Measurements from ENCODE around the gene SLFN12L. TPM values are rescaled to one million over a fixed set of nuclear protein-coding genes. Genes with fewer than 3 reads are reported as not detected.

Gene SLFN12L
- total RNA-seq, 1 donor = 0.36 TPM

- no peak for TF ChIP-seq CTCF (IDR thresholded peaks at IDR 0.05; ENCODE audit: extremely low read depth, low read depth, low read length)
- Histone ChIP-seq H3K27me3 (ENCODE audit: insufficient read depth, low read length) (peaks cover 44% of the 10 kb centered on the region), H3K9me3 (ENCODE audit: low read depth, low read length) (peaks cover 2% of the 10 kb centered on the region), H3K4me3 (ENCODE audit: insufficient read depth, low read length) (no peak overlapping the region), H2AFZ (ENCODE audit: low read length) (no peak overlapping the region), H3K4me1 (ENCODE audit: insufficient read depth, low read length) (peaks cover 5% of the 10 kb centered on the region), H3K4me2 (ENCODE audit: insufficient read depth, low read length) (peak overlapping the region; percentile 86), H3K79me2 (ENCODE audit: insufficient read depth, low read length) (no peaks in the 10 kb centered on the region), H3K27ac (ENCODE audit: low read depth, low read length) (no peak overlapping the region), H3K36me3 (ENCODE audit: insufficient read depth, low read length) (no peaks in the 10 kb centered on the region), H4K20me1 (ENCODE audit: insufficient read depth, low read length) (no peaks in the 10 kb centered on the region)
- no peak for DNase-seq (ENCODE audit: insufficient read length, low spot score, missing footprints)
These were observed 90.0 kb downstream of the SLFN12L start for GRCh38 chr17:35447499-35447898.

GRCh38 chr17:35438433-35438832 lies 99.0 kb downstream of the SLFN12L start:
- Histone ChIP-seq H3K4me3 (ENCODE audit: insufficient read depth, low read length) (no peak overlapping the region), H3K4me2 (ENCODE audit: insufficient read depth, low read length) (no peak overlapping the region), H3K4me1 (ENCODE audit: insufficient read depth, low read length) (peaks cover 11% of the 10 kb centered on the region), H3K27ac (ENCODE audit: low read depth, low read length) (no peak overlapping the region), H3K79me2 (ENCODE audit: insufficient read depth, low read length) (no peaks in the 10 kb centered on the region), H3K27me3 (ENCODE audit: insufficient read depth, low read length) (peaks cover 1% of the 10 kb centered on the region), H4K20me1 (ENCODE audit: insufficient read depth, low read length) (no peaks in the 10 kb centered on the region), H3K9me3 (ENCODE audit: low read depth, low read length) (no peaks in the 10 kb centered on the region), H2AFZ (ENCODE audit: low read length) (no peak overlapping the region), H3K36me3 (ENCODE audit: insufficient read depth, low read length) (no peaks in the 10 kb centered on the region)
- no peak for TF ChIP-seq CTCF (IDR thresholded peaks at IDR 0.05; ENCODE audit: extremely low read depth, low read depth, low read length)
- no peak for DNase-seq (ENCODE audit: insufficient read length, low spot score, missing footprints)

- Histone ChIP-seq H3K79me2 (ENCODE audit: insufficient read depth, low read length) (peaks cover 37% of the 10 kb centered on the region), H3K4me1 (ENCODE audit: insufficient read depth, low read length) (peaks cover 15% of the 10 kb centered on the region), H3K9me3 (ENCODE audit: low read depth, low read length) (no peaks in the 10 kb centered on the region), H3K4me3 (ENCODE audit: insufficient read depth, low read length) (peak overlapping the region; percentile 76), H3K27me3 (ENCODE audit: insufficient read depth, low read length) (no peaks in the 10 kb centered on the region), H3K36me3 (ENCODE audit: insufficient read depth, low read length) (no peaks in the 10 kb centered on the region), H2AFZ (ENCODE audit: low read length) (peak overlapping the region; percentile 69), H3K4me2 (ENCODE audit: insufficient read depth, low read length) (peak overlapping the region; percentile 86), H4K20me1 (ENCODE audit: insufficient read depth, low read length) (peaks cover 4% of the 10 kb centered on the region), H3K27ac (ENCODE audit: low read depth, low read length) (peak overlapping the region; percentile 86)
- TF ChIP-seq CTCF (IDR thresholded peaks at IDR 0.05; ENCODE audit: extremely low read depth, low read depth, low read length) = peak; percentile 28
- DNase-seq (ENCODE audit: insufficient read length, low spot score, missing footprints) = peak; percentile 85
These were observed 104.2 kb downstream of the SLFN12L start for GRCh38 chr17:35433075-35433894.

Measured in osteoblast (primary cell).